Ovary (tissue), 3 donors: ENCODE measurements around the gene CNTNAP5.

Experiments used
- EP300 ChIP-seq: sonication (generic); formaldehyde crosslinking; IDR thresholded peaks from one replicate; pipeline ENCODE4 v1.6.1; 2017; ENCODE audit warnings: antibody characterized with exemption
- TF ChIP-seq, protein P1 (sequence below), 3 donors: fragments of 450-650 bp in 2 of 3; fragments of 200-600 bp in 1 of 3; IDR thresholded peaks; one replicate each; pipeline versions ENCODE4 v1.5.1 to v1.8.0; 2016 to 2022; ENCODE audit warnings: antibody characterized with exemption in 3 of 3, mild to moderate bottlenecking in 1 of 3
- donor health status: DM: no; HTN: no; CAD: no.

DNA sequence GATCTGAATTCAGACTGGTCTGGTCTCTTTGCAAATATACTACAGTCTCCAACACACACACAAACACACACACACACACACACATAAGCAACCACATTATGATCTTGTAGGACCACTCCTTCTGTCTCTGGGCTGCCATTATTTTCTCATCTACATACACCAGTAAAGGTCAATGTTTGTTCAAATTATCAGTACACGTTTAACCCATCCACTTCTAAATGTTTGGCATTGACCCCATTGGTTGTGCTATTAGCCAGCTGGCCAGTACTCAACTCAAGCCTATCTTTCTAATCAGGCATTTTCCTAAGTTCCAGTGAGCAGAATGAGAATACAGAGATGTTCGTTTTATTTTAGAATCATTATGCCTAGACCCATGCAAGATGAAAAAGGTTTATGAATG, 186.4 kb downstream of the CNTNAP5 start:
- TF ChIP-seq EP300: no peak
- TF ChIP-seq, protein P1, sequence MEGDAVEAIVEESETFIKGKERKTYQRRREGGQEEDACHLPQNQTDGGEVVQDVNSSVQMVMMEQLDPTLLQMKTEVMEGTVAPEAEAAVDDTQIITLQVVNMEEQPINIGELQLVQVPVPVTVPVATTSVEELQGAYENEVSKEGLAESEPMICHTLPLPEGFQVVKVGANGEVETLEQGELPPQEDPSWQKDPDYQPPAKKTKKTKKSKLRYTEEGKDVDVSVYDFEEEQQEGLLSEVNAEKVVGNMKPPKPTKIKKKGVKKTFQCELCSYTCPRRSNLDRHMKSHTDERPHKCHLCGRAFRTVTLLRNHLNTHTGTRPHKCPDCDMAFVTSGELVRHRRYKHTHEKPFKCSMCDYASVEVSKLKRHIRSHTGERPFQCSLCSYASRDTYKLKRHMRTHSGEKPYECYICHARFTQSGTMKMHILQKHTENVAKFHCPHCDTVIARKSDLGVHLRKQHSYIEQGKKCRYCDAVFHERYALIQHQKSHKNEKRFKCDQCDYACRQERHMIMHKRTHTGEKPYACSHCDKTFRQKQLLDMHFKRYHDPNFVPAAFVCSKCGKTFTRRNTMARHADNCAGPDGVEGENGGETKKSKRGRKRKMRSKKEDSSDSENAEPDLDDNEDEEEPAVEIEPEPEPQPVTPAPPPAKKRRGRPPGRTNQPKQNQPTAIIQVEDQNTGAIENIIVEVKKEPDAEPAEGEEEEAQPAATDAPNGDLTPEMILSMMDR (IDR thresholded peaks at IDR 0.05): no peak
